Stimulated activated CD4-positive, alpha-beta T cell treated with anti-CD3 and anti-CD28 coated beads, Interleukin-1b, Interleukin-23, amount 100 ng/mL, for 48 hours (primary cell): ENCODE results near the gene ATP8A2.
"Not testable (repeated sequence)": the region's sequence is repeated elsewhere in the genome, so short reads cannot be mapped to it uniquely, and the experiment has no call there.

Experiments used
- DNase-seq: peaks from one replicate; pipeline ENCODE4 v3.0.0-alpha.2; 2020

The ATP8A2 gene

GRCh38 chr13:25939961-25940687, 568.4 kb downstream of the ATP8A2 start:
- no peak for DNase-seq

GRCh38 chr13:25943081-25943480, 571.3 kb downstream of the ATP8A2 start:
- no peak for DNase-seq

GRCh38 chr13:25943658-25944057, 571.9 kb downstream of the ATP8A2 start:
- DNase-seq: no peak

- no peak for DNase-seq
Observed at GRCh38 chr13:25945596-25945995, 573.8 kb downstream of the ATP8A2 start.

GRCh38 chr13:25946321-25946720, 574.5 kb downstream of the ATP8A2 start:
- DNase-seq: no peak

GRCh38 chr13:25948910-25949309, 577.1 kb downstream of the ATP8A2 start:
- no peak for DNase-seq

- no peak for DNase-seq
Observed at GRCh38 chr13:25951831-25952230, 580.1 kb downstream of the ATP8A2 start.

GRCh38 chr13:25954080-25954479, 582.3 kb downstream of the ATP8A2 start:
- DNase-seq: not testable (repeated sequence)

- not testable (repeated sequence) for DNase-seq
Observed at GRCh38 chr13:25954943-25955342, 583.2 kb downstream of the ATP8A2 start.

GRCh38 chr13:25958986-25959385, 587.2 kb downstream of the ATP8A2 start:
- no peak for DNase-seq

GRCh38 chr13:25961294-25961693, 589.5 kb downstream of the ATP8A2 start:
- DNase-seq: no peak

- no peak for DNase-seq
Observed at GRCh38 chr13:25963674-25964073, 591.9 kb downstream of the ATP8A2 start.

GRCh38 chr13:25965596-25965995, 593.8 kb downstream of the ATP8A2 start:
- DNase-seq: no peak

- no peak for DNase-seq
Observed at GRCh38 chr13:25966086-25966485, 594.3 kb downstream of the ATP8A2 start.

GRCh38 chr13:25967144-25967543, 595.4 kb downstream of the ATP8A2 start:
- no peak for DNase-seq

GRCh38 chr13:25971047-25971446, 599.3 kb downstream of the ATP8A2 start:
- DNase-seq: no peak

- peak; percentile 36 for DNase-seq
Observed at GRCh38 chr13:25971459-25972145, 599.8 kb downstream of the ATP8A2 start.

GRCh38 chr13:25973085-25973484, 601.3 kb downstream of the ATP8A2 start:
- DNase-seq: no peak

GRCh38 chr13:25973576-25973975, 601.8 kb downstream of the ATP8A2 start:
- DNase-seq: no peak

- DNase-seq: no peak
Observed at GRCh38 chr13:25977216-25977615, 605.4 kb downstream of the ATP8A2 start.

GRCh38 chr13:25977671-25978070, 605.9 kb downstream of the ATP8A2 start:
- DNase-seq: no peak

GRCh38 chr13:25978961-25979360, 607.2 kb downstream of the ATP8A2 start:
- DNase-seq: no peak

- no peak for DNase-seq
Observed at GRCh38 chr13:25979371-25979770, 607.6 kb downstream of the ATP8A2 start.

GRCh38 chr13:25980255-25980654, 608.5 kb downstream of the ATP8A2 start:
- no peak for DNase-seq

- no peak for DNase-seq
Observed at GRCh38 chr13:25981060-25981459, 609.3 kb downstream of the ATP8A2 start.
